ENCODE data around the gene PLXDC2.

Gene PLXDC2

DNA sequence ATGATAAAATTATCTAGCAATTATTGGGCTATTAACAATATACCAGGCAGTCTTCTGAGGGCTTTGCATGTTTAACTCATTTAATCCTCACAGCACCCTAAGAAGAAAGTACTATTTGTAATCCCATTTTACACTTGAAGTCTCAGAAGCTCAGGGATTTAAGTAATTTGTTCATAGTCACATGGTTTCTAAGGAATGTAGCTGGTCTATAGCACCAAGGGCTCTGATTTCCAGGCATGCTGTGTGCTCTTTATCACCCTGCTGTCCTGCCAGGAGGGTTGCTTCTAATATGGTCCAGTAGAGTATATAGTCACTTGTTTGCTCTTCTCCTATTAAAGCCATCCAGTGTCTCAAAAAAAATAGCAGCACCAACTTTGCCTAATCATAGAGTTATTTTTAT is 417.2 kb downstream of the PLXDC2 start:
- DNase-seq, result no peak

GRCh38 chr10:20234579-20234978 is 418.3 kb downstream of the PLXDC2 start:
- DNase-seq, result no peak

GRCh38 chr10:20237091-20237570 is 420.9 kb downstream of the PLXDC2 start:
- no peak for DNase-seq

GRCh38 chr10:20237586-20237985 is 421.4 kb downstream of the PLXDC2 start:
- no peak for DNase-seq

GRCh38 chr10:20240643-20241042 is 424.4 kb downstream of the PLXDC2 start:
- DNase-seq, result no peak

- no peak for DNase-seq
Measured at GRCh38 chr10:20247454-20247853, 431.2 kb downstream of the PLXDC2 start.

- DNase-seq, result no peak
Measured at GRCh38 chr10:20247891-20248708, 431.9 kb downstream of the PLXDC2 start.

DNA sequence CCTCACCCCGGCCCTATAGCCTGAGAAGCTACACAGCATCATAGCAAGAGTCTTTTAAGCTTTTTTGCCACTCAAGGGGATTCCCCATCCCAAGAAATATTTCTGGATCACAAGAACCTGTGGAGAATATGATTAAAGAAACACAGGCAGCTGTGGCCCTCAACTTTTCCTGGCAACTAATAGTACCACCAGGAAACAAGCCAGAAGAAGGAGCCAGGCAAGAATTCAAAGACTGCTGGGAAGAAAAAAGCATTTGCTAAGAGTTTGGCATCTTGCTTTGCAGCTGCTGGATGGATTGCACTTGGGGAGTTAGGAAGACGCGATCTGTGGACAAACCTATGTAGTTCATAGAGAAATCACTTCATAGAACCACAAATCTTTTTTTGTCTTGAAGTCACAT is 437.8 kb downstream of the PLXDC2 start:
- no peak for DNase-seq

DNA sequence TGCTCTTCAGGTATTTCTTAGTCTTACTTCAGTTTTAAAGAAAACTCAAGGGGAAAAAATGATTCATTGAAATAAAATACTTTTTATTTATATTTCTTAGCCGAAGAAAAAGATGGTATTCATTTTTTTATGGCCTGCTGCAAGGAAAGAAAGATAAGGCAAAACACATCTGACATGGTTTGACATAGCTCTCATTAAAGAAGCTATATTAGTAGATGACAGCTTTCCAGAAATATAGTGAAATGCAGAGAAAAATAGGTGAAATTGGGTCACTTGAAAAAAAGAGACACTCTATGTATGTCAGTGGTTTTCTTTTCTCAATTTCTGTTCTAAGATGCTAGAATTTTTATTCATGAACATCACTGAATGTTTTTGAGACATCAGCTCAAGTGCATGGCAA is 438.3 kb downstream of the PLXDC2 start:
- DNase-seq, result no peak

- no peak for DNase-seq
Measured at GRCh38 chr10:20256969-20257368, 440.7 kb downstream of the PLXDC2 start.

DNA sequence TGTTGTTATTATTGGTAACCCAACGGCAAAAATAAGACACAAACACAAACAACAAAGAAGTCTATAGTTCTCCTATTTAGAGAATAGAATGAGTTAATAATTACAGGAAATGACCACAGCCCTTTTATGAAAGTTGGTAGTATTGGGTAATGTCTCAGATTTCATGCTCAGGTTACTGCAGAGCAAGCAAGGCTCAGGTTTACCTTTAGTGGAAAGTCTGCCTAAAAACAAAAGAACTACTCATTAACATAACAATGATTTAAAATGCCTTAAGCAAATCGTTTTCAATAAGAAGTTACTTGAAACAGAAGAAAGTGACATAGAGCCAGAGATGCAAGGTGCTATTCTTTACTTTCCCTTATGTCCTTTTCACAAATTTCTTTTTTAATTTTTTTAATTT is 441.2 kb downstream of the PLXDC2 start:
- no peak for DNase-seq

GRCh38 chr10:20265146-20265545 is 448.9 kb downstream of the PLXDC2 start:
- no peak for DNase-seq

DNA sequence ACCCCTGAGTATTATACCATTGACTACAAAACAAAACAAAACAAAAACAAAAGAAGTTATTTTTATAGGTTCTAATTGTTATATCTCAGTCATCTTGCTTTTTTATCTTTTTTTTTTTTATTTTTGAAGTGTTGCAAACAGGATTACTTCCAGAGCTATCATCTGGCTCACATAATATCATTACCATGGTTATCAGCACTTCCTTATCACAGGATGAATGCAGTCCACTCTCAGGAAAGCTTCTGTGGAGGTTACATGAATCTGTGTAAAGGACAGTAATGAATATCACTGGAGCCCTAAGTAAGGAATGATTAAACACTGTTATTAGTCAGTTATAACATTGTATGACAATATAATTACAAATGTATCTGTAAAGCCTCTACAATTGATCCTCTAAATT is 451.5 kb downstream of the PLXDC2 start:
- no peak for DNase-seq

- DNase-seq, result no peak
Measured at GRCh38 chr10:20271490-20271889, 455.3 kb downstream of the PLXDC2 start.

- DNase-seq, result no peak
Measured at GRCh38 chr10:20272608-20273007, 456.4 kb downstream of the PLXDC2 start.

DNA sequence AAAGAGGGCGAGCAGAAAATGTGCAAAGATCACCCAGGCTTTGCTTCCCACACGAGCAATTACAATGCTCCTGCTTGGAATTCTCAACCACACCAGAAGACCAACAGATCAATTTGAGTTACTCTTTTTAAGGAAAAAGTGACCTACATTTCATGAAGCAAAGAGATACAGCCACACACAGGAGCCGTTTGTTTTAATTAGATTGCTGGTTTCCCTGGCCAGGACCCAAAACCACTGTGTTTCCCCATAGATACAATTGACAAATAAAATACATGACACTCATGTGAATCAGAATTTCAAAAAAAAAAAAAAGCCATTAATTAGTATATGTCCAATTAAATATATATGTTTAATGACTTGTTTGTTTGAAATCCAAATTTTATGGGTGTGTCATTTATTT is 458.3 kb downstream of the PLXDC2 start:
- DNase-seq, result no peak

GRCh38 chr10:20276127-20276979 is 460.1 kb downstream of the PLXDC2 start:
- no peak for DNase-seq

GRCh38 chr10:20277820-20278219 is 461.6 kb downstream of the PLXDC2 start:
- DNase-seq, result no peak

DNA sequence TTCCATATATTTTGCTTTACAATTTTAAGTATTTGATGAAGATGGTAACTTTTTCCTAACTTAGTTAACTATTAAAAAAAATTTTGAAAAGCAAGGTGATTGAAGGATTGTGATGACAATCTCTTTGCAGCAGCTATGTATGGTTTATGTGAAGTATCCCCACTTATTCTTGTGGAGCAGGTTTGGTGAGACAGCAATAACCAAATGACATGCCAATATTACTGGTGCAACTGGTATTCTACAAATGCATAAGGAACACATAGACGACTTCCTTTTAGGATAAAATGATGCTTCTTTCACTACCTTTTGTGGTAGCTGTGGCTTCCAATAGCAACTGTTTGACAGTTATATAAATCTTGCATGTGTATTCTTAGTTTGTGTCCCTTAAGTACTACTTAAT is 465.3 kb downstream of the PLXDC2 start:
- no peak for DNase-seq

GRCh38 chr10:20287586-20287985 is 471.4 kb downstream of the PLXDC2 start:
- DNase-seq, result no peak

DNA sequence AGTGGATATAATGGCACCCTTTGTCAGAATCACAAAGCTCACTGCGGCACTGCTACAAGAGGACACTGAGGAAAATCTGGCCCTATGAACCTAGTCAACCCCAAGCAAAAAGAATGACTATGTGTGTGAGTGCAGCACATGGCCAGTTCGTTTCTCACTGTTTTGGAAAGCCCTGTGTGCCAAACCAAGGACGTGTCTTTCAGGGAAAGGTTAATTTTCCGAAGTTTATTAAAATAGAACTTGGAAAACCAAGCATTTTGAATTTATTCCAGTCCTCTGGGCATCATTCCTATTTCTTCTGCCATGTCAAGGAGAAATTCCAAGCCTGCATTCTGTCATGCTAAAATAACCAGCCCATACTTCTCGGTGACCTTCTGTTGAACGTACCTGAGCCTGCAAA is 471.8 kb downstream of the PLXDC2 start:
- DNase-seq, result no peak

GRCh38 chr10:20289070-20289828 is 473.0 kb downstream of the PLXDC2 start:
- no peak for DNase-seq

- DNase-seq, result no peak
Measured at GRCh38 chr10:20298417-20298816, 482.2 kb downstream of the PLXDC2 start.
